DOHH2 (cell line): ENCODE results near the gene DCAF8.
A peak's percentile ranks its signal among the peaks of the same experiment; 100 is the strongest.

Experiments
- H3F3A ChIP-seq: fragments of 200-600 bp; sonication (generic), shearing (Covaris generic); 2 replicates; pipeline ENCODE4 v1.6.0; 2016; ENCODE audit warnings: antibody characterized with exemption, mild to moderate bottlenecking; ENCODE audit not compliant: control insufficient read depth, insufficient read depth
- H3K27ac ChIP-seq: fragments of 200-600 bp; sonication (generic); 2 replicates; pipeline ENCODE4 v1.5.1; 2014; ENCODE audit warnings: low read depth, mild to moderate bottlenecking, low read length, moderate library complexity
- H3K27me3 ChIP-seq: fragments of 200-600 bp; sonication (generic); 2 replicates; pipeline ENCODE4 v1.6.1; 2014; ENCODE audit warnings: mild to moderate bottlenecking, low read length, mixed read lengths; ENCODE audit not compliant: control insufficient read depth
- H3K36me3 ChIP-seq: fragments of 200-600 bp; sonication (generic); 2 replicates; pipeline ENCODE4 v1.6.1; 2014; ENCODE audit warnings: mild to moderate bottlenecking, low read length, moderate library complexity, mixed read lengths; ENCODE audit not compliant: control insufficient read depth
- H3K4me1 ChIP-seq: fragments of 200-600 bp; sonication (generic); 2 replicates; pipeline ENCODE4 v1.6.1; 2014; ENCODE audit warnings: mild to moderate bottlenecking, low read length, mixed read lengths; ENCODE audit not compliant: control insufficient read depth
- H3K4me2 ChIP-seq: fragments of 200-600 bp; sonication (generic); 2 replicates; pipeline ENCODE4 v1.6.0; 2014; ENCODE audit warnings: mild to moderate bottlenecking, low read length, moderate library complexity
- H3K4me3 ChIP-seq: fragments of 200-600 bp; sonication (generic); 2 replicates; pipeline ENCODE4 v1.5.1; 2014; ENCODE audit warnings: mild to moderate bottlenecking, low read length, mixed read lengths
- H3K79me2 ChIP-seq: fragments of 200-600 bp; sonication (generic); 2 replicates; pipeline ENCODE4 v1.6.1; 2014; ENCODE audit warnings: mild to moderate bottlenecking, low read length, mixed read lengths; ENCODE audit not compliant: control insufficient read depth
- H3K9me2 ChIP-seq: fragments of 200-600 bp; sonication (generic); replicated peaks from 2 replicates; pipeline ENCODE4 v1.6.1; 2014; ENCODE audit warnings: mild to moderate bottlenecking, low read length, mixed read lengths; ENCODE audit not compliant: control insufficient read depth
- H3K9me3 ChIP-seq: fragments of 200-600 bp; sonication (generic); 2 replicates; pipeline ENCODE4 v1.6.1; 2014; ENCODE audit warnings: antibody characterized with exemption, low read length, mixed read lengths; ENCODE audit not compliant: control insufficient read depth, insufficient read depth
- H4K20me1 ChIP-seq: fragments of 200-600 bp; sonication (generic); 2 replicates; pipeline ENCODE4 v1.6.0; 2014; ENCODE audit warnings: low read depth, mild to moderate bottlenecking, antibody characterized with exemption, low read length, moderate library complexity; ENCODE audit not compliant: control insufficient read depth, insufficient read depth
- EZH2phosphoT487 ChIP-seq: fragments of 200-600 bp; sonication (generic); IDR thresholded peaks from 2 replicates; pipeline ENCODE4 v1.6.1; 2017; ENCODE audit warnings: borderline replicate concordance, mild to moderate bottlenecking, antibody characterized with exemption, low read length, moderate library complexity, mixed read lengths
- TF ChIP-seq, protein P1 (sequence below): fragments of 200-600 bp; sonication (generic); IDR thresholded peaks from one replicate; pipeline ENCODE4 v1.5.1; 2014; ENCODE audit warnings: antibody characterized with exemption, mild to moderate bottlenecking, low read depth, low read length; ENCODE audit not compliant: poor library complexity, severe bottlenecking

Gene DCAF8

DNA sequence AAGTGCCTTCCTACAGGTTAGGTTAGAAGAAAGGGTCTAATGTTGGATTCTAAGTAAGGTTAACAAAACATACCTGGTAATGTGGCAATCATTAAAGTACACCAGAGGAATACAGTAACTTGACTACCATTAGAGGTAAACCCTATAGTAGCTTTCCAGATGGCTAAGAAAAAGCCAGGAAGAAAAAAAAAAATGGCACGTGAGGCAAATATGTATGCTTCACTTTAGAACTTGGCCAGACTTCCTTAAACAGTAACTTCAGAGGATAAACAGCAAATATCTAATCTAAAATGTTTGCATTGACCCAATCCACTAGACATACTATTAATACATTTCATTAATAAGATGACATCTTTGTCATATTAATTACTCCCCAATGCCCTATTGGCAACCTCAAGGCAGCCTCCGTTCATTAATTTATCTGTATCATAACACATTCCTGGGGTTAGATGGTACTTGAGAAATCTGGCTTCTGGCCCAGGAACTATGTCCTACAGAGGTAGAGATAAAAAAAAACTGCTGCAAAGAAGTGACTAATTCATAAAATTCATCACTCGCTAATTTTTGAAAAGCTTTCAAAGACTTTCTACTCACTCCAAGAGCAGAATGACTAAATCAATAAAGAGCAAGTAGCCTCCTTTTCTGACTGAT lies 5.8 kb downstream of the DCAF8 start:
- no peak for TF ChIP-seq EZH2phosphoT487
- TF ChIP-seq, protein P1, sequence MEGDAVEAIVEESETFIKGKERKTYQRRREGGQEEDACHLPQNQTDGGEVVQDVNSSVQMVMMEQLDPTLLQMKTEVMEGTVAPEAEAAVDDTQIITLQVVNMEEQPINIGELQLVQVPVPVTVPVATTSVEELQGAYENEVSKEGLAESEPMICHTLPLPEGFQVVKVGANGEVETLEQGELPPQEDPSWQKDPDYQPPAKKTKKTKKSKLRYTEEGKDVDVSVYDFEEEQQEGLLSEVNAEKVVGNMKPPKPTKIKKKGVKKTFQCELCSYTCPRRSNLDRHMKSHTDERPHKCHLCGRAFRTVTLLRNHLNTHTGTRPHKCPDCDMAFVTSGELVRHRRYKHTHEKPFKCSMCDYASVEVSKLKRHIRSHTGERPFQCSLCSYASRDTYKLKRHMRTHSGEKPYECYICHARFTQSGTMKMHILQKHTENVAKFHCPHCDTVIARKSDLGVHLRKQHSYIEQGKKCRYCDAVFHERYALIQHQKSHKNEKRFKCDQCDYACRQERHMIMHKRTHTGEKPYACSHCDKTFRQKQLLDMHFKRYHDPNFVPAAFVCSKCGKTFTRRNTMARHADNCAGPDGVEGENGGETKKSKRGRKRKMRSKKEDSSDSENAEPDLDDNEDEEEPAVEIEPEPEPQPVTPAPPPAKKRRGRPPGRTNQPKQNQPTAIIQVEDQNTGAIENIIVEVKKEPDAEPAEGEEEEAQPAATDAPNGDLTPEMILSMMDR, result no peak
- Histone ChIP-seq H3K36me3 (peaks cover 49% of the 10 kb centered on the region), H3K4me3 (no peak overlapping the region), H3K9me2 (no peaks in the 10 kb centered on the region), H3K27me3 (no peaks in the 10 kb centered on the region), H3K9me3 (no peaks in the 10 kb centered on the region), H3K79me2 (peaks cover 77% of the 10 kb centered on the region), H3F3A (0 out of 2 replicates have a peak, but pooled peaks cover 2% of the 10 kb centered on the region), H3K27ac (no peak overlapping the region), H3K4me2 (no peak overlapping the region), H4K20me1 (0 out of 2 replicates have a peak, but pooled peaks cover 2% of the 10 kb centered on the region), H3K4me1 (peaks cover 14% of the 10 kb centered on the region)

DNA sequence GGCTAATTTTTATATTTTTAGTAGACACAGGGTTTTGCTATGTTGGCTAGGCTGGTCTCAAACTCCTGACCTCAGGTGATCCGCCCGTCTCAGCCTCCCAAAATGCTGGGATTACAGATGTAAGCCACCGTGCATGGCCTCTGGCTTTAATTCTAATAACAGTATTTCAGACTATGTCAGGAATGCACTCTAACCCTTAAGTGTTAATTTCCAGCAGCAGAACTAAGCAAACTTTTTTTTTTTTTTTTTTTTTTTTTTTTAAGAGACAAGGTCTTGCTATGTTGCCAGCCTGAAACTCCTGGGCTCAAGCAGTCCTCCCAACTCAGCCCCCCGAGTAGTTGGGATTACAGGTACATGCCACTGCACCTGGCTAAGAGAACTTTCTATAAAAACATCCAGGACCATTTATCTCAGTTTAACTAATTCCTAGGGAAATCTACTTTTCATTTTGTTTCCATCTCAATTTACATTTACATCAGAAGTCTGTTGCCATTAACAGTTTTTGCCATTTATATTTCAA lies 6.5 kb downstream of the DCAF8 start:
- Histone ChIP-seq H4K20me1 (0 out of 2 replicates have a peak, but pooled peaks cover 5% of the 10 kb centered on the region), H3K4me3 (no peak overlapping the region), H3K9me2 (no peaks in the 10 kb centered on the region), H3K9me3 (no peaks in the 10 kb centered on the region), H3F3A (0 out of 2 replicates have a peak, but pooled peaks cover 2% of the 10 kb centered on the region), H3K4me2 (no peak overlapping the region), H3K79me2 (peaks cover 77% of the 10 kb centered on the region), H3K27ac (no peak overlapping the region), H3K4me1 (peaks cover 10% of the 10 kb centered on the region), H3K27me3 (no peaks in the 10 kb centered on the region), H3K36me3 (peaks cover 53% of the 10 kb centered on the region)
- TF ChIP-seq, protein P1, result no peak
- TF ChIP-seq EZH2phosphoT487, result no peak

DNA sequence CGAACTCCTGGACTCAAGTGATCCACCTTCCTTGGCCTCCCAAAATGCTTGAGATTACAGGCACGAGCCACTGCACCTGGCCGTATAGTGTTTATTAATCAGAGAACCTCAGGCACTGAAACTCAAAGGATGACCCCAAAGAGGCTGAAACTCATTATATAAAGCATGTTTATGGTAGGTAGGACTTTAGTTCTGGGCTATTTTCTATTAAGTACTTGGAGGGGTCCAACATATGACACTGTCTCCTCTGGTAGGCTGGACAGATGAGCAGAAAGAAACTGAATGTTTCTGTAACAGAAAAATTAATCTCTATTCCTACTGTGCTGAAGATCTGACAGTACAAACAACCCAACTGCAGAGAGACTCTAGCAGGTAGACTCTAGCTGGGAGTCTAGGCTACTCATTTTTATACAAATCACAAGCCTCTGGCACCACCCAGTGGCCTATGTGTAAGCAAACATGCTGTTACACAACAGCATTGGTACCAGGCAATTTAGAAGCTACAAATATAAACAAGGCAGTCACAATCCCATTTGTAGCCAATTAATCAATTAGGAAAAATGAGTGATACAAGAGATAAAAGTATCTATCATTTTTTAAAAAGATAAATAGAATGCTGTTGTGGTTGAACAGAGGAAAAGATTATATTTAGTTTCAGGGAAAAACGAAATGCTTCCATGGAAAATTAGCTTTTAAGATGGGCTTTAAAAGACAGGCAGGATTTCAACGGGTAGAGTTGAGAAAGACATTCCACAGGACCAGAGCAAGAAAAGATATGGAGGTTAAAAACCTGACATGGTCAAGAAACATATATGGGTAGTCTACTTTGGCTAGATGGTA lies 10.4 kb downstream of the DCAF8 start:
- H3F3A ChIP-seq, result 0 out of 2 replicates have a peak, but pooled peaks cover 2% of the 10 kb centered on the region
- no peak for TF ChIP-seq EZH2phosphoT487
- TF ChIP-seq, protein P1, result peak; percentile 79
- H3K27ac ChIP-seq, result no peak overlapping the region
- H3K36me3 ChIP-seq, result peaks cover 30% of the 10 kb centered on the region
- no peaks in the 10 kb centered on the region for H3K27me3 ChIP-seq
- peaks cover 71% of the 10 kb centered on the region for H3K79me2 ChIP-seq
- no peaks in the 10 kb centered on the region for H3K9me2 ChIP-seq
- H3K9me3 ChIP-seq, result no peaks in the 10 kb centered on the region
- no peaks in the 10 kb centered on the region for H3K4me1 ChIP-seq
- H3K4me2 ChIP-seq, result no peak overlapping the region
- 0 out of 2 replicates have a peak, but pooled peaks cover 5% of the 10 kb centered on the region for H4K20me1 ChIP-seq
- no peak overlapping the region for H3K4me3 ChIP-seq
